HG02588 (cell line): Measurements from ENCODE around the gene SRSF9.

Experiments
- ATAC-seq: cut with Tn5 transposase; IDR thresholded peaks from one replicate; pipeline ENCODE4 v1.9.1; 2021; ENCODE audit warnings: mild to moderate bottlenecking, moderate library complexity; ENCODE audit not compliant: unreplicated experiment

The SRSF9 gene

DNA sequence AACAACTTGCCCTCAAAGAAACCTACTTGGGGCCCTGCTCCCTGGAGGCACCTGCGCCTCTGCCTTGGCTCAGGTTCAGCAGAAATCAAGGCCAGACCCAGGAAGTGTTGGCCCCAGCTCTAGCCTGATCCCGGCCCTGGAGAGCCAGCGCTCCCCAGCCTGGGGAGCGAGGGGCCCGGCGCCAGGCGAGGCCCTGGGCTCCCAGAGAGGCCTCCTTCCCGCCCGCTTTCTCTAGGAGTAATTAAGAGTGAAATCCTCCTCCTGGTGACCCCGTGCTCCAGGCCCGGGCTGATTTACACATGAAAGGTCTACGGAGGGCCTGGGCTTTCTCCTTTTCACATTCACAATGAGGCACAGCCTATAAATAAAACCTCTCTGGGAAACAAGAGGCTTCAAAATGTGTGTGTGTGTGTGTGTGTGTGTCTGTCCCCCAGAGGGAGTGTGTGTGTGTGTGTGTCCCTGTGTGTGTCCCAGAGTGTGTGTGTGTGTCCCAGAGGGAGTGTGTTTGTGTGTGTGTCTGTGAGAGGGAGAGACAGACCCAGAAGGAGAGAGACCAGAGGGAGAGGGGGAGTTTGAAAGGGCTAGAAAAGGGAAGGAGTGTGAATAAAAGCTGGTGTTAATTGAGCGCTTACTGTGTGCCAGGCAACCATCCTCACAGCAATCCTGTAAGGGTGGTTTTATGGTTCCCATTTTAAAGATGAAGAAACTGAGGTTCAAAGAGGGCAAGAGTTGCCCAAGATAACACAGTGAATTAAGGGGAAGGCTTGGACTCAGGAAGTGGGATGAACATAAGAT lies 55.5 kb downstream of the SRSF9 start:
- no peak for ATAC-seq

- ATAC-seq, result no peak
These were observed 57.1 kb downstream of the SRSF9 start for GRCh38 chr12:120412421-120412820.
